Superior temporal gyrus (tissue), 1 donor: ENCODE results near the gene PWWP3B.
"Not testable (repeated sequence)": the region's sequence is repeated elsewhere in the genome, so short reads cannot be mapped to it uniquely, and the experiment has no call there.

Source experiments
- DNase-seq: peaks from one replicate; pipeline ENCODE4 v3.0.0-alpha.2; 2016; ENCODE audit errors: extremely low spot score

PWWP3B gene

DNA sequence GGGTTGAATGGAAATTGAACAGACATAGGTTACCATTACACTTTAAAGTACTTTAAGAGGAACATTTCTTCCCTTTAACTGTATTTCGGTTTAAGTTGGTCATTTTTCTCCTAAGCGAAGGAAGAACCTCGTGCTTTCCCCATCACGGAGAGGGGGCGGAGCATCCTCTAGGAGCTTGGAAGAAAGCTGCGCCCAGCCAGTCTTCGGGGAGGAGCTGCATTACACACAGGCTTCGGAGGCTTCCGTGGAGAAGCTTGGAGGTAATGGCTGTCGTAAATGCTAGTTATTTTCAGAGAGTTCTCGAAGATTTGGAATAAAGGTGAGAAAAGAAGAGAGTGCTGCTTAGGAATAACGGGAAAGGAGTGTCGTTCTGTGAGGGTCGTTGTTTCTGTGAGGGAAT, at the start of gene PWWP3B:
TSS of gene PWWP3B (plus strand) at position 199 of the 400 bp plus-strand sequence. CDS start 37,128 bp downstream, outside the sequence.
- peak; percentile 31 for DNase-seq

DNA sequence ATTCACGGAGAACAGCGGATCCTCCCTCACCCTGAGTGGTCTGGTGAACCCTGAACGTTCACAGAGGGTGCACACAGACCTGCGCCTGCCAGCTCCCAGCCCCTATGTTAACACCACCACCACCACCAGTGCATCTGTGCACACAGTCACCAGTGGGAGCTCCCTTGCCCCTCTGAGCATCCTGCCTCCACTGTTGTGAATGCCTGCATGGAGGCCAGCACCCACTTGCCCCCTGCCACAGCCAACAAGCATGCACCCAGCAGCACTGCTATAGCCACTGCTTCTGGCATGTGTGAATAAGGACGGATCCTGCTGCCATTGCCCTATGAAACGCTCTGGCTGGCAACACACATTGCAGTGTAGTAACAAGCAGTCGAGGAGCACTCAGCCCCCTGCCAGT, 29.1 kb upstream of the PWWP3B start:
- no peak for DNase-seq

DNA sequence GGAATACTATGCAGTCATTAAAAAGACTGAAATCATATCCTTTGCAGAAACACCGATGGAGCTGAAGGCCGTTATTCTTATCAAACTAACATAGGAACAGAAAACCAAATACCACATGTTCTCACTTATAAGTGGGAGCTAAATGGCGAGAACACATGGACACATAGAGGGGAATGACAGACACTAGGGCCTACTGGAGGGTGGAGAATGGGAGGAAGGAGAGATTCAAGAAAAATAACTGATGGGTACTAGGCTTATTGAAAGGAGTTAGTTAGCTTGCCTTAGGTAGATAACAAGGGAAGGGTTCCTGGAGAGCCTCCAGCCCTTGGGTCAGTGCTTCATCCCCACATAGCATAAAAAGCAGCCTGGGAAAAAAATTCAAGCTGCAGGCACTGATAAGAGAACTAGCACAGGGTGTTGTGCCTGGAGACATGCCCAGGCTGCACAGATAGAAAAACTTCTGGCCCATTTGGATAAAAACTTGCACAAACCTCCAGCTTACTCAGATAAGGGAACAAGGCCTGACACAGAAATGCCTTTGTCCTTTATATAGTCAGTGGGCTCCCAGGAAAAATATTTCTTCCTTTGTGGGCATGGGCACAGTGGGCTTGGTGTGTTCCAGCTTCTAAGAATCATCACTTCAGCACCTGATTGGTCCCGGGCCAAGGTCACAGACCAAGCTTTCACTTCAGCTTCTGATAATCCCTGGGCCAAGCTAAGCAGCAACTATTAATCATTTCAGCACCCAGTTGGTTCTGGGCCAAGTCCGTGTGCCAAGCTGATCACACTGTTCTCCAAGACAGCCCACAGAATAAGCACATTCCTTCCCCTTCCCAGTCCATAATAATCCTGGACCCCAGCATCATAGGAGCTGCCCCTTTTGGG, 23.1 kb upstream of the PWWP3B start:
- DNase-seq, result no peak

- no peak for DNase-seq
These were observed 17.4 kb upstream of the PWWP3B start for GRCh38 chrX:106150701-106151100.

DNA sequence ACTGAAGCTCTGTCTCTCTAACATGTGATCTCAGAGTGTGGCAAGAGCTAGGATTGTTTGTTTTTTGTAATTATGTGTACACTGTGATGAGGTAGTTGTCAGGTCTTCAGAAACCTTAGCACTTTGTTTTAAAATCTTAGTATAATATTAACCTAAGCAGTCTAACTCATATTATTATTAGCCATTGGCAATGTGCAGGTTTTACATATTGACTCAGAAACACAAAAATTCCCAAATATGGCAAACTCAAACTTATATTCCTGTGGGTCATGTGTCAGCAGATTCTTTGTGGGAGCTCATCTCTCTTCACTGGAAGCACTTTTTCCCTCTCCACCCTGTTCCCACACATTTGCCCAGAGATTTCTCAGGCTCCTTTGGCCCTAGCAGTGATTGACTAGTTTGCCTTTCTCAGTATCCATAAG, 8.2 kb upstream of the PWWP3B start:
- no peak for DNase-seq

- DNase-seq, result peak; percentile 69
These were observed 2.2 kb downstream of the PWWP3B start for GRCh38 chrX:106170318-106170717.

DNA sequence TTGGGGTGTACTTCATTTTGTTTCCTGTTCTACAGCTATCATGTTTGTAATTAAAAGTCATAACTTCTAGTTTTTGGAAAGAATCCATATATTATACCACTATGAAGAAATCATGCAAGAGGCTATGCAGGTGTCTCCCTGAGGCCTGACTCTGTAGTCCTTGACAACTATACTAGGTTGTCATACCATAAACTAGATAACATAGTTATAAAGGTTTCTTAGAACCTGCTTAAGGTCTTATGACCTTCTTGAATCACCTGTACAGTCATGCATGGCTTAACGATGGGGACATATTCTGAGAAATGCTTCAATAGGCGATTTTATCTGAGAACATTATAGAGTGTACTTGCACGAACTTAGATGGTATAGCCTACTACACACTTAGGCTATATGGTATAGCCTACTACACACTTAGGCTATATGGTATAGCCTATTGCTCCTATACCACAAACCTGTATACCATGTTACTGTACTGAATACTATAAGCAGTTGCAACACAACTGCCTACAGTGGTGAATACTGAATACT, 3.3 kb downstream of the PWWP3B start:
- DNase-seq, result no peak

GRCh38 chrX:106177106-106177981, 9.2 kb downstream of the PWWP3B start:
- peak; percentile 69 for DNase-seq

GRCh38 chrX:106177982-106178321, 9.8 kb downstream of the PWWP3B start:
- DNase-seq, result peak; percentile 44

DNA sequence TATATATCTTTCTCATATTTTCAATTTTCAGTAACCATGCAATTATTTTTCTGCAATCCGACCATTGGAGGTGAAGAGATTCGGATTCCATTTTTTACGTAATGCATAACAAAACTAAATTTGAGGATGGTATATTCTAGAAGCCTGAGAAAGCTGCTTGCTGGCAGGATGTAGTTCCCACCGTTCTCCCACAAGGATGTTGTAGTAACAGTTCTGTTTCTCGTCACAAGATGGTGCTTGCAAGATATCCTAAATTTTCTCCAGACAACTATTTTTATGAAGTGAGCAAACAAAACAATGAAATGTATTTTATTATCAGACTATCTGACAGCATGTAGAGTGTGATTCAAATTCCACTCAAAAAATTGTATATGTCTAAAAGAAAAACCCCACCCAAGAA, 10.7 kb downstream of the PWWP3B start:
- peak; percentile 40 for DNase-seq

- not testable (repeated sequence) for DNase-seq
These were observed 15.6 kb downstream of the PWWP3B start for GRCh38 chrX:106183685-106184084.

DNA sequence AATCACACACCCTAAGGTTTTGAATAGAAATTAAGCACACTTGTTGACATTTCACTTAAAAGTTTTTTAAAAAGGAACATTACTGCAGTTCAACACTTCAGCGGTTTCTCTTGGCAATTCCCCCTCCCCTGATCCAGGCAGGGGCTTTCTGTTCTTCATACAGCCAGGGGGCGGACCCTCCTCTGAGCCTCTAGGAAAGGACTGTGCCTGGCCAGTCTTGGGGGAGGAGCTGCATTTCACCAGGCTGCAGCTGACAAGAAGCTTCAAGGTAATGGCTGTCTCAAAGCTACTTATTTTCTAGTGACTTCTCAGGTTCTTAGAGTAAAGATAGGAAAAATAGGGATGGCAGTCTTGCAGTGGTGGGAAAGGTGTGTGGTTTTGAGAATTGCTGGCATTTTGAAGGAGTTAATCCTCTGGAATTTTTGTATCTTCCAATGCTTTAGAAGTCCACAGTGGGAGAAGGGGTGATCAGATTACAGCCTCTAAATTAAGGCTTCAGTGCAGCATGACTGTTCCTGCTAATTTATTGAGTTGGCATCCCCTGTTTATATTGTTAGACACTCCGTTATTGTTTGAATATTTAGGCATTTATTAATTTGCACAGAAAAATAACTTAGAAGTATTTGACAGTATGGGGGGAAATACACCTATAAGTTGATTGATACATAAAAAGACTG, 33.5 kb downstream of the PWWP3B start:
- DNase-seq, result no peak

DNA sequence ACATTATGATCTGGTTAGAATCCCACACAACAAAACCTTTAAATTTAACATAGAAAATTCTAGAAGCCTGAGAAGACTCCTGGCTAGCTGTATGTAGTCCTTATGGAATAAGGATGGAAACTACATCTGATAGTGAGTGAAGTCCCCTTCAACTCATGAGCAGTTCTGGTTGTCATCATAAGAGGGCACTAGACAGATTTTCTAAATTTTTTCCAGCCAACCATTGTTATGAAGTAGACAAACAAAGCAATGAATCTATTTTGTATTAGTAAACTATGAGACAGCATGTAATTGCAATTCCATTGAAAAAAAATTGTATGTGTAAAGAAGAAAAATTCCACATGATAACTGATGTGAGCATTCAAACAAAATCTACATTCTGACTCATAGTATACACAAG, 35.2 kb downstream of the PWWP3B start:
- DNase-seq, result no peak

DNA sequence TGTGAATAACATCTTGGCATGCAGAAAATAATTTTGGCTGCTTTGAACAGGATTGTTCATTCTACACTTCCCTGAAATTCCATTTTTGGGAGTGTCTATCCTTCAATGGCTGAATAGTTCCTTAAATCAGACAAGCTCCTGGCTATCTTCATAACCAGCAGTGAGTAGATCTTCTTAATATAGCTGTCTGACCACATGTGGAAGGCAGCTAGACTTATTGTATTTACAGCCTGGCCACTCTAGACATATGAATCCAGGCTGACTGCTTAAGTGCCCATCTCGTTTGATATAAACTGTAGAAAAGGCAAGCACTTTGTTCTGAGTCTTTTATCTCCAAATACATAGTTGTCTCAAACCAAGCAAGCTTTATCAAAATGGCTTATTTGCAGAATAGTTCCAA, 40.0 kb downstream of the PWWP3B start:
- DNase-seq, result no peak
